HCT116 (cell line): Measurements from ENCODE around the gene MTREX. TPM values are rescaled to one million over a fixed set of nuclear protein-coding genes. Genes with fewer than 3 reads are reported as not detected.

ENCODE experiments used
- ATAC-seq: fragments of 200-7000 bp; cut with Tn5 transposase; 2 replicates; pipeline ENCODE4 v1.9.1; 2020; ENCODE audit warnings: mild to moderate bottlenecking, moderate library complexity
- BruUV-seq: library from RNA; stranded (reverse); fragments of 400-500 nt; replicated peaks from 2 replicates; lab custom pipeline; 2021; lab: Mats Ljungman, UMichigan
- CTCF ChIA-PET: fragments of 300-600 bp; sonication (Branson Sonifier 250); formaldehyde crosslinking; loops from one replicate; lab custom pipeline; 2021; ENCODE audit warnings: antibody characterized with exemption; lab: Charles Lee
- POLR2A ChIA-PET: fragments of 300-600, 350-600 bp; sonication (Branson Sonifier 250); formaldehyde crosslinking; loops from one replicate; lab custom pipeline; 2021; ENCODE audit warnings: antibody characterized with exemption; lab: Charles Lee
- RAD21 ChIA-PET, 2 experiments: fragments of 300-600 bp; sonication (Branson Sonifier 250); formaldehyde crosslinking; loops; one replicate each; lab custom pipeline; 2023; ENCODE audit warnings: low total read pairs in 2 of 2; ENCODE audit not compliant: uncharacterized antibody in 2 of 2, unreplicated experiment in 2 of 2, low non-redundant PET in 1 of 2; lab: Charles Lee
- DNase-seq: peaks from one replicate; pipeline ENCODE4 v3.0.0-alpha.2; 2010; ENCODE audit warnings: low read depth, low spot score
- H2AFZ ChIP-seq: fragments of 200-600 bp; shearing (Covaris generic), sonication (generic); 2 replicates; pipeline ENCODE4 v1.6.1; 2017; ENCODE audit warnings: low read depth, mixed run types, mixed read lengths, antibody characterized with exemption, low read length; ENCODE audit not compliant: poor library complexity, severe bottlenecking
- H3K27ac ChIP-seq: 2 replicates; pipeline ENCODE4 v1.5.1; 2012; ENCODE audit warnings: low read depth, low read length
- H3K27me3 ChIP-seq: fragments of 200-600 bp; sonication (generic); 2 replicates; pipeline ENCODE4 v1.6.1; 2016; ENCODE audit warnings: mixed run types, low read length, mixed read lengths; ENCODE audit not compliant: insufficient read depth
- H3K36me3 ChIP-seq, 2 experiments: fragments of 200-500 bp in 1 of 2; fragments of 200-600 bp in 1 of 2; sonication (Bioruptor generic) in 1 of 2; sonication (generic) in 1 of 2; 2 replicates each; pipeline versions ENCODE4 v1.5.1 to v1.6.1; 2014 to 2016; ENCODE audit warnings: low read length in 2 of 2, inconsistent platforms in 1 of 2, mixed read lengths in 1 of 2, mixed run types in 1 of 2; ENCODE audit not compliant: insufficient read depth in 2 of 2, control insufficient read depth in 1 of 2
- H3K4me1 ChIP-seq, 2 experiments: fragments of 200-600 bp in 1 of 2; sonication (generic) in 1 of 2; 2 replicates each; pipeline versions ENCODE4 v1.5.1 to v1.6.1; 2012 to 2017; ENCODE audit warnings: low read length in 2 of 2, inconsistent platforms in 1 of 2, mild to moderate bottlenecking in 1 of 2, mixed read lengths in 1 of 2, mixed run types in 1 of 2, moderate library complexity in 1 of 2; ENCODE audit not compliant: insufficient read depth in 2 of 2, control insufficient read depth in 1 of 2
- H3K4me2 ChIP-seq: fragments of 200-600 bp; sonication (generic); 2 replicates; pipeline ENCODE4 v1.6.1; 2017; ENCODE audit warnings: mixed run types, low read length, mixed read lengths
- H3K4me3 ChIP-seq, 2 experiments: fragments of 200-600 bp in 1 of 2; sonication (generic) in 1 of 2; replicated peaks in 1 of 2; 2 replicates each; pipeline ENCODE4 v1.5.1; 2011 to 2016; ENCODE audit warnings: low read length in 2 of 2, control low read depth in 1 of 2, low read depth in 1 of 2, mild to moderate bottlenecking in 1 of 2, mixed read lengths in 1 of 2, mixed run types in 1 of 2
- H3K79me2 ChIP-seq: fragments of 200-600 bp; sonication (generic); 2 replicates; pipeline ENCODE4 v1.6.1; 2017; ENCODE audit warnings: mild to moderate bottlenecking, mixed run types, low read length, moderate library complexity, mixed read lengths; ENCODE audit not compliant: insufficient read depth
- H3K9ac ChIP-seq: fragments of 200-600 bp; sonication (generic); 2 replicates; pipeline ENCODE4 v1.6.1; 2016; ENCODE audit warnings: low read length, mixed read lengths
- H3K9me2 ChIP-seq: fragments of 200-600 bp; sonication (generic), shearing (Covaris generic); 2 replicates; pipeline ENCODE4 v1.6.1; 2017; ENCODE audit warnings: mixed run types, mild to moderate bottlenecking, moderate library complexity; ENCODE audit not compliant: insufficient read depth
- H3K9me3 ChIP-seq, 2 experiments: fragments of 200-500 bp in 1 of 2; fragments of 200-600 bp in 1 of 2; sonication (Bioruptor generic) in 1 of 2; sonication (generic) in 1 of 2; 2 replicates each; pipeline ENCODE4 v1.6.1; 2014 to 2017; ENCODE audit warnings: low read length in 2 of 2, mixed read lengths in 2 of 2, inconsistent platforms in 1 of 2, low read depth in 1 of 2, mild to moderate bottlenecking in 1 of 2, mixed run types in 1 of 2, moderate library complexity in 1 of 2; ENCODE audit not compliant: control insufficient read depth in 1 of 2, insufficient read depth in 1 of 2
- H4K20me1 ChIP-seq: fragments of 200-600 bp; sonication (generic), shearing (Covaris generic); 2 replicates; pipeline ENCODE4 v1.6.1; 2017; ENCODE audit warnings: mixed run types, mild to moderate bottlenecking, moderate library complexity; ENCODE audit not compliant: insufficient read depth
- CEBPB ChIP-seq: IDR thresholded peaks from 2 replicates; pipeline ENCODE4 v1.6.1; 2012; ENCODE audit warnings: low read depth
- EGR1 ChIP-seq: IDR thresholded peaks from 2 replicates; pipeline ENCODE4 v1.6.1; 2012; ENCODE audit warnings: low read depth
- ELF1 ChIP-seq: IDR thresholded peaks from 2 replicates; pipeline ENCODE4 v1.6.1; 2012; ENCODE audit warnings: low read depth, borderline replicate concordance
- EZH2 ChIP-seq: fragments of 200-600 bp; sonication (generic); IDR thresholded peaks from 2 replicates; pipeline ENCODE4 v1.6.1; 2017; ENCODE audit warnings: antibody characterized with exemption, mixed run types
- EZH2phosphoT487 ChIP-seq: fragments of 200-600 bp; IDR thresholded peaks from 2 replicates; pipeline ENCODE4 v1.6.1; 2018; ENCODE audit warnings: antibody characterized with exemption, borderline replicate concordance
- POLR2AphosphoS5 ChIP-seq: IDR thresholded peaks from 2 replicates; pipeline ENCODE4 v1.6.1; 2011; ENCODE audit warnings: mild to moderate bottlenecking, low read depth, low read length, moderate library complexity
- RAD21 ChIP-seq: IDR thresholded peaks from 2 replicates; pipeline ENCODE4 v1.6.1; 2012; ENCODE audit warnings: low read depth, mild to moderate bottlenecking
- REST ChIP-seq: IDR thresholded peaks from 2 replicates; pipeline ENCODE4 v1.6.1; 2012; ENCODE audit warnings: low read depth
- SIN3A ChIP-seq: IDR thresholded peaks from 2 replicates; pipeline ENCODE4 v1.6.1; 2012; ENCODE audit warnings: low read depth
- SP1 ChIP-seq: IDR thresholded peaks from 2 replicates; pipeline ENCODE4 v1.6.1; 2012; ENCODE audit warnings: low read depth
- SRF ChIP-seq: IDR thresholded peaks from 2 replicates; pipeline ENCODE4 v1.6.1; 2012; ENCODE audit warnings: low read depth
- TCF7L2 ChIP-seq: IDR thresholded peaks from 2 replicates; pipeline ENCODE4 v1.7.0; 2011; ENCODE audit warnings: borderline replicate concordance, inconsistent platforms; ENCODE audit not compliant: insufficient read depth, insufficient read length; ENCODE audit errors: extremely low read depth
- ZNF274 ChIP-seq: fragments of 200-500 bp; sonication (Bioruptor generic); IDR thresholded peaks from 2 replicates; pipeline ENCODE4 v1.6.1; 2014; ENCODE audit warnings: mild to moderate bottlenecking, low read depth, low read length, inconsistent platforms
- intact Hi-C: fragments of 100-400 bp; cut with micrococcal nuclease; formaldehyde crosslinking; loops from 2 replicates; pipeline ENCODE4 v1.10.0; 2022
- total RNA-seq: library from RNA; stranded (reverse); gene quantifications from one replicate; pipeline ENCODE4 v1.2.1, GENCODE V29; 2021; ENCODE audit not compliant: unreplicated experiment
- TF ChIP-seq, protein P1 (sequence below): IDR thresholded peaks from 2 replicates; pipeline ENCODE4 v1.6.1; 2011; ENCODE audit warnings: mild to moderate bottlenecking, low read length, moderate library complexity; ENCODE audit not compliant: insufficient replicate concordance; ENCODE audit errors: extremely low read depth
- TF ChIP-seq, protein P2 (sequence below): IDR thresholded peaks from 2 replicates; pipeline ENCODE4 v1.6.1; 2012

The MTREX gene
- total RNA-seq, 1 experiment from 2014 or later = 101 TPM

DNA sequence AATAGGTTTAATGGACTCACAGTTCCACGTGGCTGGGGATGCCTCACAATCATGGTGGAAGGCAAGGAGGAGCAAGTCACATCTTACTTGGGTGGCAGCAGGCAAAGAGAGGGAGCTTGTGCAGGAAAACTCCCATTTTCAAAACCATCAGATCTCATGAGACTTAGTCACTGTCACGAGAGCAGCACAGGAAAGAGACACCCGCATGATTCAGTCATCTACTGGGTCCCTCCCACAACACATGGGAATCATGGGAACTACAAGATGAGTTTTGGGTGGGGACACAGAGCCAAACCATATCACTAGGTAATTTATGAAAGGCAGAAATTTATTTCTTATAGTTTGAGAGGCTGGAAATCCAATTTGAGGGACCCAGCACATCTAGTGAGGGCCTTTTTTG, 40.0 kb downstream of the MTREX start:
- ATAC-seq = no peak
- Histone ChIP-seq H3K27me3 (no peaks in the 10 kb centered on the region), H3K4me2 (no peak overlapping the region), H3K4me3 (no peak overlapping the region), H3K36me3 (peaks cover 47% of the 10 kb centered on the region in 2 experiments; a peak in 3 of 4 replicates), H3K79me2 (peaks cover 11% of the 10 kb centered on the region), H3K9ac (no peak overlapping the region), H3K4me1 (no peaks in the 10 kb centered on the region), H2AFZ (no peak overlapping the region), H3K9me3 (no peaks in the 10 kb centered on the region), H3K27ac (no peak overlapping the region), H4K20me1 (no peaks in the 10 kb centered on the region; the same call in 1 of the 2 replicates), H3K9me2 (no peaks in the 10 kb centered on the region)
- RAD21 ChIA-PET = no interaction called here
- CTCF ChIA-PET = no interaction called here
- intact Hi-C loops = no loop called here
- no peak for DNase-seq
- POLR2A ChIA-PET = no interaction called here
- no TSS peak for BruUV-seq
- no peak for TF ChIP-seq SP1
- TF ChIP-seq, protein P1, sequence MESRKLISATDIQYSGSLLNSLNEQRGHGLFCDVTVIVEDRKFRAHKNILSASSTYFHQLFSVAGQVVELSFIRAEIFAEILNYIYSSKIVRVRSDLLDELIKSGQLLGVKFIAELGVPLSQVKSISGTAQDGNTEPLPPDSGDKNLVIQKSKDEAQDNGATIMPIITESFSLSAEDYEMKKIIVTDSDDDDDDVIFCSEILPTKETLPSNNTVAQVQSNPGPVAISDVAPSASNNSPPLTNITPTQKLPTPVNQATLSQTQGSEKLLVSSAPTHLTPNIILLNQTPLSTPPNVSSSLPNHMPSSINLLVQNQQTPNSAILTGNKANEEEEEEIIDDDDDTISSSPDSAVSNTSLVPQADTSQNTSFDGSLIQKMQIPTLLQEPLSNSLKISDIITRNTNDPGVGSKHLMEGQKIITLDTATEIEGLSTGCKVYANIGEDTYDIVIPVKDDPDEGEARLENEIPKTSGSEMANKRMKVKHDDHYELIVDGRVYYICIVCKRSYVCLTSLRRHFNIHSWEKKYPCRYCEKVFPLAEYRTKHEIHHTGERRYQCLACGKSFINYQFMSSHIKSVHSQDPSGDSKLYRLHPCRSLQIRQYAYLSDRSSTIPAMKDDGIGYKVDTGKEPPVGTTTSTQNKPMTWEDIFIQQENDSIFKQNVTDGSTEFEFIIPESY = no peak
- TF ChIP-seq, protein P2, sequence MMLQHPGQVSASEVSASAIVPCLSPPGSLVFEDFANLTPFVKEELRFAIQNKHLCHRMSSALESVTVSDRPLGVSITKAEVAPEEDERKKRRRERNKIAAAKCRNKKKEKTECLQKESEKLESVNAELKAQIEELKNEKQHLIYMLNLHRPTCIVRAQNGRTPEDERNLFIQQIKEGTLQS = no peak

- Histone ChIP-seq H3K9ac (no peak overlapping the region), H3K4me2 (no peak overlapping the region), H2AFZ (no peak overlapping the region), H3K27ac (no peak overlapping the region), H3K4me1 (no peaks in the 10 kb centered on the region), H3K27me3 (no peaks in the 10 kb centered on the region), H4K20me1 (no peaks in the 10 kb centered on the region), H3K79me2 (peaks cover 11% of the 10 kb centered on the region), H3K4me3 (no peak overlapping the region), H3K9me3 (no peaks in the 10 kb centered on the region), H3K9me2 (no peaks in the 10 kb centered on the region), H3K36me3 (peaks cover 52 to 57% of the 10 kb centered on the region in 2 experiments; a peak in 3 of 4 replicates)
- CTCF ChIA-PET = no interaction called here
- RAD21 ChIA-PET = no interaction called here
- intact Hi-C loops = no loop called here
- no TSS peak for BruUV-seq
- POLR2A ChIA-PET = no interaction called here
- ATAC-seq (no peak), DNase-seq (no peak)
- TF ChIP-seq SRF (no peak), SP1 (no peak), RAD21 (no peak), POLR2AphosphoS5 (no peak), EGR1 (no peak), EZH2phosphoT487 (no peak), SIN3A (no peak), EZH2 (no peak), REST (no peak), CEBPB (no peak), ZNF274 (no peak), ELF1 (no peak), TCF7L2 (no peak)
- TF ChIP-seq, protein P2 = no peak
Measured at GRCh38 chr5:55350754-55351153, 43.0 kb downstream of the MTREX start.
